AG09309 (cell line): ENCODE measurements around the gene THOC6.

Source experiments
- DNase-seq: peaks from one replicate; pipeline ENCODE4 v3.0.0-alpha.2; 2010; ENCODE audit warnings: low read depth
- H3K4me3 ChIP-seq: 2 replicates; pipeline ENCODE4 v1.5.1; 2011; ENCODE audit warnings: mild to moderate bottlenecking, low read depth, low read length, moderate library complexity; ENCODE audit not compliant: control insufficient read depth
- CTCF ChIP-seq: IDR thresholded peaks from 2 replicates; pipeline ENCODE4 v1.5.1; 2011; ENCODE audit warnings: mild to moderate bottlenecking, low read depth, low read length, inconsistent platforms; ENCODE audit not compliant: insufficient read depth, control insufficient read depth; ENCODE audit errors: missing control alignments

Gene THOC6

GRCh38 chr16:2990891-2991290, 32.9 kb upstream of the THOC6 start:
- no peak for DNase-seq
- no peak for TF ChIP-seq CTCF
- H3K4me3 ChIP-seq = no peak overlapping the region

GRCh38 chr16:2991566-2992261, 32.1 kb upstream of the THOC6 start:
- H3K4me3 ChIP-seq = no peak overlapping the region
- no peak for DNase-seq
- no peak for TF ChIP-seq CTCF

DNA sequence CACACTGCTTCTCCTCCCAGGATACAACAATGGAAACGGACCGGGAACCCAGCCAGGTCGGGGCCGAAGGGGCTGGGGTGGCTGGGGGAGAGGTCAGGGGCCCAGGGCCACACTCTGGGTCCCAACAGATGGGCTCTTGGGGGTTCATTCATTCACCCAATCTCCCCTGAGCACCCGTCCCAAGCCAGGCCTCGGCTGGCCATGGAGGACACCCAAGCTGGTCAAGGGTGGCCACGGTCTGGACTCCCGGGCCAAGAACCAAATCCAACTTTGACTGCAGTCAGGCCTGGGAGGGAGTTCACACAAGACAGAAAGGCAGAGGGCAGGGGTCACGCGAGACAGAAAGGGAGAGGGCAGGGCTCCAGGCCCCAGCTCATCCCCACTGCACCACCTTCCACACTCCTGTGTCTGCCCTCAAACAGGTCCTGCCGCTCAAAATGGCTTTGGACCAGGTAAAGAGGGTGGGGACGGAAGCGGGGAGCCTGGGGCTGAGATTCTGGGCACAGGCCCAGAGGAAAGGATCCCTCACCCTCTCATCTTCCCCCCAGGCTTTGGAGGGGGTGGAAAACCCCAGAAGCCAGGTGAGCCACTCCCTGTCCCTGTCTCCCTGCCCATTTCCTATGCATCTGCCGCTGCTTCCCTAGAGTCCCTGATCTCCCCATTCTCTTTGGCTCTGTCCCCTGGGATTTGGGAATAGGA, 31.3 kb upstream of the THOC6 start:
- H3K4me3 ChIP-seq = no peak overlapping the region
- no peak for DNase-seq
- no peak for TF ChIP-seq CTCF

DNA sequence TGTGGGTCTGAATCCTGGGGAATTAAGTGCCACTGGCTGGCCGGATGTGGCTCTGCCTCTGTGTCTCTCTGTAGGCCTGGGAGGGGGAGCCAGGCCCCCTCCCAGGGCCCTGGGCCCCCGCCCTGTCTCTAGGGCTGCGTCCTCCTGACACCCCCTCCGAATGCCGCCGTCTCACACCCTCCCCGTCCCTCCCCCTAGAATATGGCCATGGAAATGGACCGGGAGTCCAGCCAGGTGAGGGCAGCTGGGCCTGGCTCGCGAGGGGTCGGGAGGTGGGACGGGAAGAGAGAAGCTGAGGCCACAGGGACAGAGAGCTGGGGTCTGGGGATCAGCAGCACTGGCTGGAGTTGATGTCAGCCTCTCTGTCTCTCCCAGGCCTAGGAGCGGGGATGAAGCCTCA, 27.5 kb upstream of the THOC6 start:
- no peak for DNase-seq
- no peak overlapping the region for H3K4me3 ChIP-seq
- TF ChIP-seq CTCF = no peak

DNA sequence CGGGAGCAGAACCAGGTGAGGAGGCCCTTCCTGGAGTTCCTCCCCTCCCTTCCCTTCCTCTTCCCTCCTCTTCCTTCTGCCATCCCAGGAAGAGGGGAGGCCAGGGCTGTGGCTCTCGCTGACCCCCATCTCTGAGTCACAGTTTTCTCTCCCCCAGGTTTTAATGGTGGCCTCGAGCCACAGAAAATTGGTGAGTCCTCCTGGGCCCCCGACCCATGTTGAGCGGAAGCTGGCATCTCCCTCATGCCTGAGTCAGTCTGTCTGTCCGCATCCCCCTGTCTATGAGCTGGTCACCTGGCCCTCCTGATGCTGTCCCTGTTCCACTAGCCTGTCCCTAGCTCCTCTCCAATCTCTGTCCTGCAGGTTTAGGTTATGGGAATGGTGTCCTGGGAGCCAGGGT, 23.9 kb upstream of the THOC6 start:
- TF ChIP-seq CTCF = no peak
- no peak overlapping the region for H3K4me3 ChIP-seq
- no peak for DNase-seq

- TF ChIP-seq CTCF = no peak
Measured at GRCh38 chr16:3000540-3000939, 23.3 kb upstream of the THOC6 start.

More at GRCh38 chr16:3000540-3000939, 23.3 kb upstream of the THOC6 start:
- DNase-seq = no peak
- H3K4me3 ChIP-seq = no peak overlapping the region
